Measurements from ENCODE around the gene PLXNA4.

GRCh38 chr7:132398253-132398925, 177.9 kb downstream of the PLXNA4 start:
- TF ChIP-seq CTCF (IDR thresholded peaks at IDR 0.05): no peak
- no peak for TF ChIP-seq EZH2 (IDR thresholded peaks at IDR 0.05; ENCODE audit: borderline replicate concordance, insufficient read depth, low read depth, low read length, poor library complexity, severe bottlenecking)

All from B cell (primary cell).